Fibroblast of mammary gland (primary cell): ENCODE data around the gene COG1.

Source experiments
- DNase-seq: peaks from one replicate; pipeline ENCODE4 v3.0.0-alpha.2; 2010; ENCODE audit warnings: low read depth
- H3K4me3 ChIP-seq: 2 replicates; pipeline ENCODE4 v1.5.1; 2011; ENCODE audit warnings: low read depth, mild to moderate bottlenecking, low read length, moderate library complexity; ENCODE audit not compliant: control insufficient read depth
- CTCF ChIP-seq: conservative IDR thresholded peaks from 2 replicates; pipeline ENCODE4 v1.5.1; 2011; ENCODE audit warnings: low read depth, low read length, inconsistent platforms; ENCODE audit not compliant: control insufficient read depth, insufficient read depth

The COG1 gene

GRCh38 chr17:73209436-73209835 lies 16.6 kb downstream of the COG1 start:
- TF ChIP-seq CTCF = no peak
- H3K4me3 ChIP-seq = no peak overlapping the region
- DNase-seq = no peak

- no peak for DNase-seq
- TF ChIP-seq CTCF = peak; percentile 44
- no peak overlapping the region for H3K4me3 ChIP-seq
These were observed 17.3 kb downstream of the COG1 start for GRCh38 chr17:73210002-73210678.

- H3K4me3 ChIP-seq = no peak overlapping the region
- DNase-seq = no peak
- no peak for TF ChIP-seq CTCF
These were observed 18.9 kb downstream of the COG1 start for GRCh38 chr17:73211745-73212144.

GRCh38 chr17:73214008-73214407 lies 21.2 kb downstream of the COG1 start:
- no peak for TF ChIP-seq CTCF
- DNase-seq = no peak
- no peak overlapping the region for H3K4me3 ChIP-seq

- DNase-seq = no peak
- TF ChIP-seq CTCF = no peak
- no peak overlapping the region for H3K4me3 ChIP-seq
These were observed 22.0 kb downstream of the COG1 start for GRCh38 chr17:73214851-73215250.

GRCh38 chr17:73215447-73215846 lies 22.6 kb downstream of the COG1 start:
- DNase-seq = no peak
- TF ChIP-seq CTCF = no peak
- H3K4me3 ChIP-seq = no peak overlapping the region
